C4-2B (cell line): ENCODE results near the gene CDC26.

Experiments
- CTCF ChIP-seq: fragments of 450-650 bp; conservative IDR thresholded peaks from 2 replicates; pipeline ENCODE4 v1.5.1; 2017; ENCODE audit warnings: mild to moderate bottlenecking
- ZFX ChIP-seq: fragments of 450-650 bp; IDR thresholded peaks from 2 replicates; pipeline ENCODE4 v1.6.1; 2017

- no peak for TF ChIP-seq CTCF
- no peak for TF ChIP-seq ZFX
These were observed 36.6 kb upstream of the CDC26 start for GRCh38 chr9:113311961-113312360.
